K562 (cell line): ENCODE results near the gene ACER3. TPM values are rescaled to one million over a fixed set of nuclear protein-coding genes. Genes with fewer than 3 reads are reported as not detected.

Experiments
- ATF7 ChIP-seq: fragments of 450-650 bp; IDR thresholded peaks from 2 replicates; pipeline ENCODE4 v1.7.1; 2014; ENCODE audit warnings: mild to moderate bottlenecking, moderate library complexity
- CBFB ChIP-seq: sonication (generic); formaldehyde crosslinking; IDR thresholded peaks from 2 replicates; pipeline ENCODE4 v1.4.0; 2020; ENCODE audit warnings: mild to moderate bottlenecking, missing genetic modification reagents
- COPS2 ChIP-seq: fragments of 450-650 bp; conservative IDR thresholded peaks from 2 replicates; pipeline ENCODE4 v1.6.1; 2016; ENCODE audit warnings: mild to moderate bottlenecking, moderate library complexity
- CREBBP ChIP-seq: IDR thresholded peaks from one replicate; pipeline ENCODE4 v1.6.1; 2012; ENCODE audit warnings: low read depth, mild to moderate bottlenecking, control low read depth, inconsistent platforms, low read length
- ETV5 ChIP-seq: sonication (generic); formaldehyde crosslinking; IDR thresholded peaks from 2 replicates; pipeline ENCODE4 v1.4.0; 2020; ENCODE audit warnings: low read depth, mild to moderate bottlenecking, missing genetic modification reagents
- FOXJ3 ChIP-seq: sonication (generic); formaldehyde crosslinking; IDR thresholded peaks from 2 replicates; pipeline ENCODE4 v1.4.0; 2020; ENCODE audit warnings: mild to moderate bottlenecking, missing genetic modification reagents
- FOXP4 ChIP-seq: sonication (generic); formaldehyde crosslinking; IDR thresholded peaks from 2 replicates; pipeline ENCODE4 v1.8.0; 2022; ENCODE audit warnings: mild to moderate bottlenecking, missing genetic modification reagents, borderline replicate concordance
- GABPB2 ChIP-seq: fragments of 250-450 bp; sonication (Bioruptor Pico); conservative IDR thresholded peaks from 2 replicates; pipeline ENCODE4 v1.5.1; 2021; ENCODE audit warnings: mild to moderate bottlenecking
- MITF ChIP-seq: IDR thresholded peaks from 2 replicates; pipeline ENCODE4 v1.6.1; 2014; ENCODE audit warnings: antibody characterized with exemption
- MLLT1 ChIP-seq, 2 experiments: fragments of 450-650 bp; IDR thresholded peaks; 2 replicates each; pipeline ENCODE4 v1.6.1; 2016
- NFRKB ChIP-seq: fragments of 450-650 bp; IDR thresholded peaks from 2 replicates; pipeline ENCODE4 v1.6.1; 2016; ENCODE audit warnings: low read depth
- RFX7 ChIP-seq: fragments of 250-450 bp; sonication (Bioruptor Pico); IDR thresholded peaks from 2 replicates; pipeline ENCODE4 v1.5.1; 2021; ENCODE audit warnings: mild to moderate bottlenecking
- TEAD4 ChIP-seq, 2 experiments: sonication (generic) in 1 of 2; formaldehyde crosslinking in 1 of 2; IDR thresholded peaks; 2 replicates each; pipeline versions ENCODE4 v1.6.1 to v1.8.0; 2012 to 2022; ENCODE audit warnings: borderline replicate concordance in 1 of 2, inconsistent platforms in 1 of 2, low read length in 1 of 2, mild to moderate bottlenecking in 1 of 2, missing genetic modification reagents in 1 of 2
- U2AF1 ChIP-seq: fragments of 200-400 bp; formaldehyde crosslinking; optimal IDR thresholded peaks from 2 replicates; pipeline ENCODE3; 2017; ENCODE audit warnings: mild to moderate bottlenecking, low read depth, low read length, moderate library complexity
- USF2 ChIP-seq: sonication (generic); formaldehyde crosslinking; IDR thresholded peaks from 2 replicates; pipeline ENCODE4 v1.5.0; 2020; ENCODE audit warnings: missing genetic modification reagents
- ZBTB11 ChIP-seq, 3 experiments: fragments of 200-800 bp in 1 of 3; fragments of 250-450 bp in 1 of 3; fragments of 450-650 bp in 1 of 3; sonication (Bioruptor Pico) in 1 of 3; sonication (Bioruptor generic) in 1 of 3; formaldehyde crosslinking in 1 of 3; IDR thresholded peaks; 2 replicates each; pipeline versions ENCODE4 v1.6.1 to v1.8.0; 2016 to 2022; ENCODE audit warnings: mild to moderate bottlenecking in 2 of 3, missing genetic modification characterization in 2 of 3, missing compliant biosample characterization in 1 of 3, moderate library complexity in 1 of 3
- ZNF143 ChIP-seq: sonication (generic); formaldehyde crosslinking; IDR thresholded peaks from 2 replicates; pipeline ENCODE4 v1.9.0; 2022; ENCODE audit warnings: mild to moderate bottlenecking, missing genetic modification reagents
- ZNF655 ChIP-seq: fragments of 250-450 bp; sonication (Bioruptor Pico); IDR thresholded peaks from 2 replicates; pipeline ENCODE4 v1.5.0; 2021
- polyA plus RNA-seq, 8 experiments: library from polyadenylated mRNA; depleted of rRNA in 4 of 8; stranded (reverse) in 5 of 8; unstranded in 3 of 8; fragments of >200 nt; fragmentation: Nextera tagmentation in 2 of 8; fragmentation: Illumina TruSeq in 1 of 8; extraction: Ambion mirVana in 2 of 8; extraction: Trizol in 1 of 8; gene quantifications; 2 replicates each; pipeline versions ENCODE4 v1.2.1 to v1.2.3, GENCODE V29; 2011 to 2014; ENCODE audit warnings: inconsistent platforms in 1 of 8, missing spikeins in 1 of 8
- total RNA-seq, 7 experiments: library from RNA; depleted of rRNA in 6 of 7; stranded (reverse); fragments of >200 nt in 6 of 7; fragmentation: Illumina TruSeq in 2 of 7; extraction: Trizol in 2 of 7; gene quantifications; 2 replicates each; pipeline versions ENCODE4 v1.2.1 to v1.2.3, GENCODE V29; 2011 to 2021; ENCODE audit warnings: low replicate concordance in 1 of 7

The ACER3 gene
- total and polyA plus RNA-seq, 9 of the 15 experiments (the other 6 are each of a cell fraction or from before 2014, with no cell fraction given) = 2.0 to 23.8 (median 9.5) TPM

GRCh38 chr11:76822406-76822805 is 38.3 kb upstream of the ACER3 start (continued):
- TF ChIP-seq USF2 (CRISPR knock-in tag) (no peak), NFRKB (no peak), ZNF143 (no peak), MITF (no peak), CREBBP (no peak), MLLT1 (IDR thresholded peaks at IDR 0.05) (peak in 1 of 2 experiments; percentile 87; a peak in 2 of 4 replicates), ATF7 (peak; percentile 36; the same call in 1 of the 2 replicates), ETV5 (no peak), U2AF1 (no peak), GABPB2 (CRISPR knock-in tag) (no peak), FOXP4 (no peak), COPS2 (no peak), RFX7 (CRISPR knock-in tag) (no peak), TEAD4 (IDR thresholded peaks at IDR 0.05; ENCODE audit: low read length) (0 out of 2 replicates have a peak, but pooled peaks have one; percentile 10), TEAD4 (CRISPR knock-in tag; IDR thresholded peaks at IDR 0.05; ENCODE audit: borderline replicate concordance) (no peak), CBFB (no peak), FOXJ3 (CRISPR knock-in tag) (no peak), ZBTB11 (CRISPR knock-in tag; IDR thresholded peaks at IDR 0.05) (no peak), ZNF655 (CRISPR knock-in tag) (no peak)
